ENCODE data around the gene GMDS. TPM values are rescaled to one million over a fixed set of nuclear protein-coding genes. Genes with fewer than 3 reads are reported as not detected.

The GMDS gene
- total and polyA plus RNA-seq, 2 of the 4 experiments (the other 2 are of a cell fraction): 7.3 to 21.9 TPM

DNA sequence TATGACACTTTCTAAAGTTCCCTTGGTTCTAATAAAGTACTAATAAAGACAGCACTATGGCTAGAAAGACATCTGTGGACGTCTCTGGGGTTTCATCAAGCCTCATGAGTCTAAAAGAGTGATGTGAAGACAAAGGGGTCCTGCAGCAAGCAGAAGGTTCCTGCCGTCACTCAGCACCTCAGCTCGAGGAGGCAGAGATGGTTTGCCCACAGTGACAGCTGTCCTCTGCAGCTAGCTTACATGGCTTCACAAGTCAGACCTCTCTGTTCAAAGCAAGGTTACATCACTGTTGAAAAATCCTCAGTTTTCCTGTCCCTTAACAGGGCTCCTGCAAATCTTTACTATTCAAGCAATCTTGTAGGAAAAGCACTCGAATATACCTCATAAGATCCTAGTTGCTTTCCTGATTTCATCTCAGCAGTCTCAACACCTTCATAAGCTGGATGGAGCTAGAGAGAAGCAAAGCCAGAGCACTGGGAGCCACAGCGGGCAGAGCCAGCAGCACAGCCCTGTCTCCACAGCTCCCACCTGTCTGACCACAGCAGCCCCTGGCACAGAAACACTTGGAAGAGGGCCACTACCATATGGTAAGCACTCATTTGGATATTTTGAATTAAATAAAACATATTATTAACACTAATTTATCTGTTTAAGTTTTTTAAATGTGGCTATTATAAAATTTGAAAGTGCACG is 202.3 kb downstream of the GMDS start:
- intact Hi-C loops (cut with micrococcal nuclease): no loop called here
- Histone ChIP-seq H3K79me1 (ENCODE audit: low read depth in 1 of 2, low read length in 2 of 2) (no peaks in the 10 kb centered on the region), H3K27ac (ENCODE audit: insufficient read depth, low read length) (no peak overlapping the region), H2AK5ac (ENCODE audit: low read depth, low read length) (no peak overlapping the region), H2BK120ac (ENCODE audit: low read depth, low read length) (no peak overlapping the region), H3K23ac (ENCODE audit: low read depth, low read length) (no peak overlapping the region), H4K91ac (ENCODE audit: insufficient read depth, low read depth, low read length) (no peak overlapping the region), H2AK9ac (replicated peaks; ENCODE audit: low read depth, low read length, poor library complexity) (no peak overlapping the region), H3K4me1 (ENCODE audit: control insufficient read depth, insufficient read depth, low read length) (peaks cover 2% of the 10 kb centered on the region; the same call in 1 of the 2 replicates), H3K14ac (replicated peaks; ENCODE audit: low read depth, low read length) (no peak overlapping the region), H3K27me3 (ENCODE audit: control insufficient read depth, insufficient read depth, low read length) (no peaks in the 10 kb centered on the region), H2BK15ac (ENCODE audit: low read depth, low read length) (no peak overlapping the region), H3K56ac (ENCODE audit: extremely low read depth, insufficient read depth, low read length) (no peak overlapping the region), H3K36me3 (ENCODE audit: control insufficient read depth, insufficient read depth, low read length) (no peaks in the 10 kb centered on the region), H4K8ac (ENCODE audit: low read depth in 2 of 2, low read length in 2 of 2) (no peak overlapping the region), H3K9me3 (ENCODE audit: control insufficient read depth, insufficient read depth, low read length) (no peaks in the 10 kb centered on the region), H2BK5ac (ENCODE audit: low read depth, low read length, poor library complexity, severe bottlenecking) (no peak overlapping the region), H4K5ac (ENCODE audit: low read depth, low read length) (no peak overlapping the region), H3K18ac (ENCODE audit: low read depth, low read length) (no peak overlapping the region), H4K20me1 (ENCODE audit: insufficient read depth, low read length) (no peaks in the 10 kb centered on the region), H3K4me2 (ENCODE audit: low read depth, low read length) (no peak overlapping the region), H3K4ac (ENCODE audit: low read depth, low read length) (no peak overlapping the region), H2BK20ac (ENCODE audit: low read depth, low read length) (no peak overlapping the region), H3K9ac (ENCODE audit: low read depth, low read length) (no peak overlapping the region), H3K4me3 (ENCODE audit: insufficient read depth, low read depth, low read length) (no peak overlapping the region), H2AFZ (replicated peaks; ENCODE audit: low read length, poor library complexity) (no peak overlapping the region), H3K9me1 (ENCODE audit: insufficient read depth, low read length) (no peaks in the 10 kb centered on the region; the same call in 1 of the 2 replicates)
- TF ChIP-seq MXI1 (IDR thresholded peaks at IDR 0.05; ENCODE audit: borderline replicate concordance, low read depth, low read length): no peak
- no peak for TF ChIP-seq FOS (IDR thresholded peaks at IDR 0.05; ENCODE audit: low read depth, low read length)
- TF ChIP-seq MAFK (IDR thresholded peaks at IDR 0.05; ENCODE audit: low read depth, low read length): no peak
- no peak for TF ChIP-seq CHD1 (IDR thresholded peaks at IDR 0.05; ENCODE audit: low read depth, low read length)
- no peak for TF ChIP-seq CEBPB (IDR thresholded peaks at IDR 0.05; ENCODE audit: low read depth, low read length)
- no peak for TF ChIP-seq BHLHE40 (IDR thresholded peaks at IDR 0.05; ENCODE audit: low read depth, low read length)
- TF ChIP-seq POLR2A (IDR thresholded peaks at IDR 0.05; ENCODE audit: low read depth, low read length): no peak
- TF ChIP-seq MAZ (IDR thresholded peaks at IDR 0.05; ENCODE audit: borderline replicate concordance, low read depth, low read length): no peak
- TF ChIP-seq RFX5 (IDR thresholded peaks at IDR 0.05; ENCODE audit: low read depth, low read length): no peak
- TF ChIP-seq RAD21 (IDR thresholded peaks at IDR 0.05; ENCODE audit: low read length): no peak
- TF ChIP-seq NFE2L2 (IDR thresholded peaks at IDR 0.05; ENCODE audit: low read depth, low read length): no peak
- TF ChIP-seq, protein P1, sequence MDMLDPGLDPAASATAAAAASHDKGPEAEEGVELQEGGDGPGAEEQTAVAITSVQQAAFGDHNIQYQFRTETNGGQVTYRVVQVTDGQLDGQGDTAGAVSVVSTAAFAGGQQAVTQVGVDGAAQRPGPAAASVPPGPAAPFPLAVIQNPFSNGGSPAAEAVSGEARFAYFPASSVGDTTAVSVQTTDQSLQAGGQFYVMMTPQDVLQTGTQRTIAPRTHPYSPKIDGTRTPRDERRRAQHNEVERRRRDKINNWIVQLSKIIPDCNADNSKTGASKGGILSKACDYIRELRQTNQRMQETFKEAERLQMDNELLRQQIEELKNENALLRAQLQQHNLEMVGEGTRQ (IDR thresholded peaks at IDR 0.05; ENCODE audit: low read depth, low read length): no peak
- TF ChIP-seq RCOR1 (IDR thresholded peaks at IDR 0.05; ENCODE audit: insufficient replicate concordance, low read length): no peak
- TF ChIP-seq SMC3 (IDR thresholded peaks at IDR 0.05; ENCODE audit: low read depth, low read length): no peak
- TF ChIP-seq, protein P2, sequence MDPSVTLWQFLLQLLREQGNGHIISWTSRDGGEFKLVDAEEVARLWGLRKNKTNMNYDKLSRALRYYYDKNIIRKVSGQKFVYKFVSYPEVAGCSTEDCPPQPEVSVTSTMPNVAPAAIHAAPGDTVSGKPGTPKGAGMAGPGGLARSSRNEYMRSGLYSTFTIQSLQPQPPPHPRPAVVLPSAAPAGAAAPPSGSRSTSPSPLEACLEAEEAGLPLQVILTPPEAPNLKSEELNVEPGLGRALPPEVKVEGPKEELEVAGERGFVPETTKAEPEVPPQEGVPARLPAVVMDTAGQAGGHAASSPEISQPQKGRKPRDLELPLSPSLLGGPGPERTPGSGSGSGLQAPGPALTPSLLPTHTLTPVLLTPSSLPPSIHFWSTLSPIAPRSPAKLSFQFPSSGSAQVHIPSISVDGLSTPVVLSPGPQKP (IDR thresholded peaks at IDR 0.05; ENCODE audit: borderline replicate concordance, low read depth, low read length): no peak
- TF ChIP-seq, protein P3, sequence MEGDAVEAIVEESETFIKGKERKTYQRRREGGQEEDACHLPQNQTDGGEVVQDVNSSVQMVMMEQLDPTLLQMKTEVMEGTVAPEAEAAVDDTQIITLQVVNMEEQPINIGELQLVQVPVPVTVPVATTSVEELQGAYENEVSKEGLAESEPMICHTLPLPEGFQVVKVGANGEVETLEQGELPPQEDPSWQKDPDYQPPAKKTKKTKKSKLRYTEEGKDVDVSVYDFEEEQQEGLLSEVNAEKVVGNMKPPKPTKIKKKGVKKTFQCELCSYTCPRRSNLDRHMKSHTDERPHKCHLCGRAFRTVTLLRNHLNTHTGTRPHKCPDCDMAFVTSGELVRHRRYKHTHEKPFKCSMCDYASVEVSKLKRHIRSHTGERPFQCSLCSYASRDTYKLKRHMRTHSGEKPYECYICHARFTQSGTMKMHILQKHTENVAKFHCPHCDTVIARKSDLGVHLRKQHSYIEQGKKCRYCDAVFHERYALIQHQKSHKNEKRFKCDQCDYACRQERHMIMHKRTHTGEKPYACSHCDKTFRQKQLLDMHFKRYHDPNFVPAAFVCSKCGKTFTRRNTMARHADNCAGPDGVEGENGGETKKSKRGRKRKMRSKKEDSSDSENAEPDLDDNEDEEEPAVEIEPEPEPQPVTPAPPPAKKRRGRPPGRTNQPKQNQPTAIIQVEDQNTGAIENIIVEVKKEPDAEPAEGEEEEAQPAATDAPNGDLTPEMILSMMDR (conservative IDR thresholded peaks at IDR 0.05; ENCODE audit: low read depth, low read length): no peak
- in situ Hi-C loops (cut with MboI; ENCODE audit: low sequenced_read_pairs): no loop called here
- no peak for DNase-seq
- 70% methylated on average over 2 of the region's 6 CpGs; no CpG with 5 or more reads in 1 of the 2 experiments for WGBS, 2 experiments (ENCODE audit: extremely low coverage in 2 of 2, insufficient read length in 1 of 2)
- POLR2A ChIA-PET (ENCODE audit: unreplicated experiment): no interaction called here
- CTCF ChIA-PET: interaction anchor here (0.9 kb wide), 1 partner anchor 357 kb away, joined by 3 read pairs; no protein-coding TSS in a partner anchor
- dilution Hi-C loops (cut with HindIII; ENCODE audit: low sequenced_read_pairs, unreplicated experiment): no loop called here
- BruUV-seq (replicated peaks): no TSS peak
- no peak for ATAC-seq (ENCODE audit: low read depth)
